Measurements from ENCODE around the gene NTN3. TPM values are rescaled to one million over a fixed set of nuclear protein-coding genes. Genes with fewer than 3 reads are reported as not detected.

The NTN3 gene
- total and polyA plus RNA-seq, 9 donors: 1.7 to 4.0 (median 2.9) TPM

- Histone ChIP-seq H3K27ac (ENCODE audit: low read length) (no peak overlapping the region), H3K4me1 (ENCODE audit: control insufficient read depth, insufficient read depth, low read length) (peaks cover 20% of the 10 kb centered on the region), H3K36me3 (ENCODE audit: control insufficient read depth, insufficient read depth, low read length) (peaks cover 56% of the 10 kb centered on the region), H3K9me3 (replicated peaks; ENCODE audit: control insufficient read depth, low read depth, low read length) (no peaks in the 10 kb centered on the region), H3K27me3 (ENCODE audit: control insufficient read depth, insufficient read depth, low read length) (no peaks in the 10 kb centered on the region), H3K4me3 (ENCODE audit: low read length) (no peak overlapping the region)
- WGBS (ENCODE audit: insufficient coverage): 90% methylated on average over 20 of the region's 21 CpGs
- no peak for DNase-seq
Measured at GRCh38 chr16:2456551-2457153, 14.4 kb upstream of the NTN3 start.

GRCh38 chr16:2457267-2457666 is 13.8 kb upstream of the NTN3 start:
- Histone ChIP-seq H3K4me1 (ENCODE audit: control insufficient read depth, insufficient read depth, low read length) (peaks cover 20% of the 10 kb centered on the region), H3K9me3 (replicated peaks; ENCODE audit: control insufficient read depth, low read depth, low read length) (no peaks in the 10 kb centered on the region), H3K27me3 (ENCODE audit: control insufficient read depth, insufficient read depth, low read length) (no peaks in the 10 kb centered on the region), H3K4me3 (ENCODE audit: low read length) (no peak overlapping the region), H3K27ac (ENCODE audit: low read length) (no peak overlapping the region), H3K36me3 (ENCODE audit: control insufficient read depth, insufficient read depth, low read length) (peaks cover 53% of the 10 kb centered on the region)
- DNase-seq: no peak
- WGBS (ENCODE audit: insufficient coverage): 53% methylated on average over 9 of the region's 13 CpGs

GRCh38 chr16:2457946-2458345 is 13.2 kb upstream of the NTN3 start:
- H3K9me3 ChIP-seq (replicated peaks; ENCODE audit: control insufficient read depth, low read depth, low read length): no peaks in the 10 kb centered on the region
- H3K27me3 ChIP-seq (ENCODE audit: control insufficient read depth, insufficient read depth, low read length): no peaks in the 10 kb centered on the region
- no peak overlapping the region for H3K4me3 ChIP-seq (ENCODE audit: low read length)
- WGBS (ENCODE audit: insufficient coverage): 56% methylated on average over 5 of the region's 7 CpGs
- no peak for DNase-seq
- H3K36me3 ChIP-seq (ENCODE audit: control insufficient read depth, insufficient read depth, low read length): peaks cover 46% of the 10 kb centered on the region
- H3K4me1 ChIP-seq (ENCODE audit: control insufficient read depth, insufficient read depth, low read length): peaks cover 20% of the 10 kb centered on the region
- H3K27ac ChIP-seq (ENCODE audit: low read length): no peak overlapping the region

GRCh38 chr16:2458887-2459646 is 12.0 kb upstream of the NTN3 start:
- DNase-seq: no peak
- H3K9me3 ChIP-seq (replicated peaks; ENCODE audit: control insufficient read depth, low read depth, low read length): no peaks in the 10 kb centered on the region
- H3K27ac ChIP-seq (ENCODE audit: low read length): peak overlapping the region; percentile 59
- H3K4me1 ChIP-seq (ENCODE audit: control insufficient read depth, insufficient read depth, low read length): peaks cover 20% of the 10 kb centered on the region
- peak overlapping the region; percentile 62 for H3K4me3 ChIP-seq (ENCODE audit: low read length)
- no peaks in the 10 kb centered on the region for H3K27me3 ChIP-seq (ENCODE audit: control insufficient read depth, insufficient read depth, low read length)
- 11% methylated on average over 14 of the region's 18 CpGs for WGBS (ENCODE audit: insufficient coverage)
- H3K36me3 ChIP-seq (ENCODE audit: control insufficient read depth, insufficient read depth, low read length): peaks cover 35% of the 10 kb centered on the region

- Histone ChIP-seq H3K9me3 (replicated peaks; ENCODE audit: control insufficient read depth, low read depth, low read length) (no peaks in the 10 kb centered on the region), H3K4me3 (ENCODE audit: low read length) (peak within 1 kb of the TSS; percentile 62), H3K27me3 (ENCODE audit: control insufficient read depth, insufficient read depth, low read length) (no peaks in the 10 kb centered on the region), H3K36me3 (ENCODE audit: control insufficient read depth, insufficient read depth, low read length) (peaks cover 28% of the 10 kb centered on the region), H3K27ac (ENCODE audit: low read length) (peak within 1 kb of the TSS; percentile 59), H3K4me1 (ENCODE audit: control insufficient read depth, insufficient read depth, low read length) (peaks cover 20% of the 10 kb centered on the region)
- DNase-seq: peak; percentile 98
- WGBS (ENCODE audit: insufficient coverage): under 1% methylated on average over 51 of the region's 66 CpGs
Measured at GRCh38 chr16:2459647-2460390, 11.3 kb upstream of the NTN3 start, which contains the start of gene TEDC2. TSS of gene TEDC2 (plus strand) at chr16:2460109. CDS start at chr16:2460145, 36 bp downstream.

GRCh38 chr16:2460391-2460713 is 10.7 kb upstream of the NTN3 start:
- Histone ChIP-seq H3K27ac (ENCODE audit: low read length) (no peak overlapping the region), H3K9me3 (replicated peaks; ENCODE audit: control insufficient read depth, low read depth, low read length) (no peaks in the 10 kb centered on the region), H3K4me1 (ENCODE audit: control insufficient read depth, insufficient read depth, low read length) (peaks cover 20% of the 10 kb centered on the region), H3K27me3 (ENCODE audit: control insufficient read depth, insufficient read depth, low read length) (no peaks in the 10 kb centered on the region), H3K36me3 (ENCODE audit: control insufficient read depth, insufficient read depth, low read length) (peaks cover 23% of the 10 kb centered on the region), H3K4me3 (ENCODE audit: low read length) (peak overlapping the region; percentile 62)
- no peak for DNase-seq
- under 1% methylated on average over 13 of the region's 20 CpGs for WGBS (ENCODE audit: insufficient coverage)

- Histone ChIP-seq H3K27ac (ENCODE audit: low read length) (no peak overlapping the region), H3K27me3 (ENCODE audit: control insufficient read depth, insufficient read depth, low read length) (no peaks in the 10 kb centered on the region), H3K4me3 (ENCODE audit: low read length) (no peak overlapping the region), H3K4me1 (ENCODE audit: control insufficient read depth, insufficient read depth, low read length) (peaks cover 20% of the 10 kb centered on the region), H3K36me3 (ENCODE audit: control insufficient read depth, insufficient read depth, low read length) (peaks cover 17% of the 10 kb centered on the region), H3K9me3 (replicated peaks; ENCODE audit: control insufficient read depth, low read depth, low read length) (no peaks in the 10 kb centered on the region)
- WGBS (ENCODE audit: insufficient coverage): 81% methylated on average over 6 of the region's 13 CpGs
- no peak for DNase-seq
Measured at GRCh38 chr16:2460916-2461315, 10.2 kb upstream of the NTN3 start.

- no peaks in the 10 kb centered on the region for H3K9me3 ChIP-seq (replicated peaks; ENCODE audit: control insufficient read depth, low read depth, low read length)
- DNase-seq: no peak
- 92% methylated on average over 20 of the region's 23 CpGs for WGBS (ENCODE audit: insufficient coverage)
- H3K27me3 ChIP-seq (ENCODE audit: control insufficient read depth, insufficient read depth, low read length): no peaks in the 10 kb centered on the region
- peaks cover 4% of the 10 kb centered on the region for H3K36me3 ChIP-seq (ENCODE audit: control insufficient read depth, insufficient read depth, low read length)
- H3K4me1 ChIP-seq (ENCODE audit: control insufficient read depth, insufficient read depth, low read length): peaks cover 25% of the 10 kb centered on the region
- H3K27ac ChIP-seq (ENCODE audit: low read length): no peak overlapping the region
- H3K4me3 ChIP-seq (ENCODE audit: low read length): no peak overlapping the region
Measured at GRCh38 chr16:2462031-2462866, 8.8 kb upstream of the NTN3 start.

GRCh38 chr16:2464333-2464732 is 6.8 kb upstream of the NTN3 start:
- DNase-seq: no peak
- Histone ChIP-seq H3K4me1 (ENCODE audit: control insufficient read depth, insufficient read depth, low read length) (peaks cover 34% of the 10 kb centered on the region), H3K4me3 (ENCODE audit: low read length) (no peak overlapping the region), H3K27me3 (ENCODE audit: control insufficient read depth, insufficient read depth, low read length) (peaks cover 4% of the 10 kb centered on the region), H3K27ac (ENCODE audit: low read length) (no peak overlapping the region), H3K9me3 (replicated peaks; ENCODE audit: control insufficient read depth, low read depth, low read length) (no peaks in the 10 kb centered on the region), H3K36me3 (ENCODE audit: control insufficient read depth, insufficient read depth, low read length) (peaks cover 3% of the 10 kb centered on the region)
- 67% methylated on average over 11 of the region's 12 CpGs for WGBS (ENCODE audit: insufficient coverage)
